HepG2 (cell line): ENCODE results near the gene CACNG7. TPM values are rescaled to one million over a fixed set of nuclear protein-coding genes. Genes with fewer than 3 reads are reported as not detected.

Source experiments
- CREM ChIP-seq, 2 experiments: sonication (generic) in 1 of 2; formaldehyde crosslinking in 1 of 2; IDR thresholded peaks; 2 replicates each; pipeline versions ENCODE4 v1.4.0 to v1.6.1; 2016 to 2020; ENCODE audit warnings: antibody characterized with exemption in 1 of 2, mild to moderate bottlenecking in 1 of 2, missing genetic modification reagents in 1 of 2
- HDAC6 ChIP-seq: fragments of 200-600 bp; sonication (generic); IDR thresholded peaks from 2 replicates; pipeline ENCODE4 v1.7.0; 2017; ENCODE audit warnings: mild to moderate bottlenecking, antibody characterized with exemption, low read length, low read depth
- PRMT3 ChIP-seq: sonication (generic); formaldehyde crosslinking; IDR thresholded peaks from 2 replicates; pipeline ENCODE4 v1.8.1; 2022; ENCODE audit warnings: low read depth, mild to moderate bottlenecking, moderate library complexity, missing genetic modification reagents, borderline replicate concordance
- SKI ChIP-seq: fragments of 450-650 bp; IDR thresholded peaks from one replicate; pipeline ENCODE4 v1.6.1; 2018; ENCODE audit warnings: mild to moderate bottlenecking; ENCODE audit not compliant: partially characterized antibody
- ZFP91 ChIP-seq: sonication (generic); formaldehyde crosslinking; IDR thresholded peaks from 2 replicates; pipeline ENCODE4 v1.9.0; 2022; ENCODE audit warnings: missing genetic modification reagents, mild to moderate bottlenecking, borderline replicate concordance
- ZNF138 ChIP-seq: sonication (generic); formaldehyde crosslinking; IDR thresholded peaks from 2 replicates; pipeline ENCODE4 v1.5.0; 2020; ENCODE audit warnings: mild to moderate bottlenecking, low read depth, missing genetic modification reagents
- ZNF264 ChIP-seq: sonication (generic); formaldehyde crosslinking; IDR thresholded peaks from 2 replicates; pipeline ENCODE4 v1.4.0; 2020; ENCODE audit warnings: missing genetic modification reagents
- ZNF430 ChIP-seq: sonication (generic); formaldehyde crosslinking; IDR thresholded peaks from 2 replicates; pipeline ENCODE4 v1.9.0; 2021; ENCODE audit warnings: mild to moderate bottlenecking, missing genetic modification reagents
- ZNF556 ChIP-seq: sonication (generic); formaldehyde crosslinking; IDR thresholded peaks from 2 replicates; pipeline ENCODE4 v1.4.0; 2020; ENCODE audit warnings: mild to moderate bottlenecking, missing genetic modification reagents, borderline replicate concordance
- ZNF580 ChIP-seq: IDR thresholded peaks from 2 replicates; pipeline ENCODE4 v1.6.1; 2016; ENCODE audit warnings: low read depth, borderline replicate concordance
- polyA plus RNA-seq, 8 experiments: library from polyadenylated mRNA; depleted of rRNA in 3 of 8; stranded (reverse) in 7 of 8; unstranded in 1 of 8; fragments of >200 nt; fragmentation: Illumina TruSeq in 4 of 8; extraction: Trizol in 4 of 8; gene quantifications; 2 replicates each; pipeline versions ENCODE4 v1.2.1 to v1.2.3, GENCODE V29; 2011 to 2016; ENCODE audit warnings: low read depth in 4 of 8, missing spikeins in 1 of 8, mixed read lengths in 1 of 8; ENCODE audit not compliant: insufficient read depth in 1 of 8
- total RNA-seq, 5 experiments: library from RNA; depleted of rRNA; stranded (reverse); fragments of >200 nt; fragmentation: Illumina TruSeq; extraction: Trizol; gene quantifications; 2 replicates each; pipeline ENCODE4 v1.2.3, GENCODE V29; 2016; ENCODE audit warnings: low read depth in 1 of 5
- TF ChIP-seq, protein P1 (sequence below): sonication (generic); formaldehyde crosslinking; IDR thresholded peaks from 2 replicates; pipeline ENCODE4 v1.4.0; 2020; ENCODE audit warnings: mild to moderate bottlenecking, missing genetic modification reagents
- TF ChIP-seq, protein P2 (sequence below): IDR thresholded peaks from 2 replicates; pipeline ENCODE4 v1.6.1; 2016; ENCODE audit warnings: missing genetic modification reagents, missing compliant biosample characterization
- TF ChIP-seq, protein P3 (sequence below): sonication (generic); formaldehyde crosslinking; IDR thresholded peaks from 2 replicates; pipeline ENCODE4 v1.4.0; 2020; ENCODE audit warnings: mild to moderate bottlenecking, missing genetic modification reagents

CACNG7 gene
- total and polyA plus RNA-seq, 2 of the 13 experiments (the other 11 are each of a cell fraction or from before 2014, with no cell fraction given), result not detected

DNA sequence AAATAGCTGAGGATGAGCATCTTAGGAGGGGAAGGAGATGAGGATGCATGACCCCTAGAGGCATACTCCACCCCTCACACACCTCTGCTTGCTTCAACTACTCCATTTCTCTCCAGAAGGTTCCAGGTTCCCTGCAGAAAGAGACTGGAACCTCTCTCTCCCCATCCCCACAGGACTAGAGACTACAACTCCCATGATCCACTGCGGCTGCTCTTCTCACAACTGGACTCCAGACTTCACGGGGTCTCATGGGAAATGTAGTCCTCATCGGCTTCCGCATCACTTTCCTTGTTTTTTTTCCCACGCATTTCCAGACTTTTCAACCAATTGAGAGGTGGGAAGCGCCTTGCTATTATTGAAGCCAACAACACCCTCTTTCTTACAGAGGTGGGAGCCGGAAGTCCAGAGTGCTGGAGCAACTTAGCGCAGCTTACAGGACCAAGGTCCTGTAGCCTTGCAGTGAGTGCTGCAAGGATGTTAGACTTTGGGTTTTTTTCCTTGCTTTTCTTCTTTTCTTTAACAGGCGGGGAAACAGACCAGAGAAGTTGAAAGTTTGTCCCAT is 68.4 kb downstream of the CACNG7 start (continued):
- TF ChIP-seq, protein P1, sequence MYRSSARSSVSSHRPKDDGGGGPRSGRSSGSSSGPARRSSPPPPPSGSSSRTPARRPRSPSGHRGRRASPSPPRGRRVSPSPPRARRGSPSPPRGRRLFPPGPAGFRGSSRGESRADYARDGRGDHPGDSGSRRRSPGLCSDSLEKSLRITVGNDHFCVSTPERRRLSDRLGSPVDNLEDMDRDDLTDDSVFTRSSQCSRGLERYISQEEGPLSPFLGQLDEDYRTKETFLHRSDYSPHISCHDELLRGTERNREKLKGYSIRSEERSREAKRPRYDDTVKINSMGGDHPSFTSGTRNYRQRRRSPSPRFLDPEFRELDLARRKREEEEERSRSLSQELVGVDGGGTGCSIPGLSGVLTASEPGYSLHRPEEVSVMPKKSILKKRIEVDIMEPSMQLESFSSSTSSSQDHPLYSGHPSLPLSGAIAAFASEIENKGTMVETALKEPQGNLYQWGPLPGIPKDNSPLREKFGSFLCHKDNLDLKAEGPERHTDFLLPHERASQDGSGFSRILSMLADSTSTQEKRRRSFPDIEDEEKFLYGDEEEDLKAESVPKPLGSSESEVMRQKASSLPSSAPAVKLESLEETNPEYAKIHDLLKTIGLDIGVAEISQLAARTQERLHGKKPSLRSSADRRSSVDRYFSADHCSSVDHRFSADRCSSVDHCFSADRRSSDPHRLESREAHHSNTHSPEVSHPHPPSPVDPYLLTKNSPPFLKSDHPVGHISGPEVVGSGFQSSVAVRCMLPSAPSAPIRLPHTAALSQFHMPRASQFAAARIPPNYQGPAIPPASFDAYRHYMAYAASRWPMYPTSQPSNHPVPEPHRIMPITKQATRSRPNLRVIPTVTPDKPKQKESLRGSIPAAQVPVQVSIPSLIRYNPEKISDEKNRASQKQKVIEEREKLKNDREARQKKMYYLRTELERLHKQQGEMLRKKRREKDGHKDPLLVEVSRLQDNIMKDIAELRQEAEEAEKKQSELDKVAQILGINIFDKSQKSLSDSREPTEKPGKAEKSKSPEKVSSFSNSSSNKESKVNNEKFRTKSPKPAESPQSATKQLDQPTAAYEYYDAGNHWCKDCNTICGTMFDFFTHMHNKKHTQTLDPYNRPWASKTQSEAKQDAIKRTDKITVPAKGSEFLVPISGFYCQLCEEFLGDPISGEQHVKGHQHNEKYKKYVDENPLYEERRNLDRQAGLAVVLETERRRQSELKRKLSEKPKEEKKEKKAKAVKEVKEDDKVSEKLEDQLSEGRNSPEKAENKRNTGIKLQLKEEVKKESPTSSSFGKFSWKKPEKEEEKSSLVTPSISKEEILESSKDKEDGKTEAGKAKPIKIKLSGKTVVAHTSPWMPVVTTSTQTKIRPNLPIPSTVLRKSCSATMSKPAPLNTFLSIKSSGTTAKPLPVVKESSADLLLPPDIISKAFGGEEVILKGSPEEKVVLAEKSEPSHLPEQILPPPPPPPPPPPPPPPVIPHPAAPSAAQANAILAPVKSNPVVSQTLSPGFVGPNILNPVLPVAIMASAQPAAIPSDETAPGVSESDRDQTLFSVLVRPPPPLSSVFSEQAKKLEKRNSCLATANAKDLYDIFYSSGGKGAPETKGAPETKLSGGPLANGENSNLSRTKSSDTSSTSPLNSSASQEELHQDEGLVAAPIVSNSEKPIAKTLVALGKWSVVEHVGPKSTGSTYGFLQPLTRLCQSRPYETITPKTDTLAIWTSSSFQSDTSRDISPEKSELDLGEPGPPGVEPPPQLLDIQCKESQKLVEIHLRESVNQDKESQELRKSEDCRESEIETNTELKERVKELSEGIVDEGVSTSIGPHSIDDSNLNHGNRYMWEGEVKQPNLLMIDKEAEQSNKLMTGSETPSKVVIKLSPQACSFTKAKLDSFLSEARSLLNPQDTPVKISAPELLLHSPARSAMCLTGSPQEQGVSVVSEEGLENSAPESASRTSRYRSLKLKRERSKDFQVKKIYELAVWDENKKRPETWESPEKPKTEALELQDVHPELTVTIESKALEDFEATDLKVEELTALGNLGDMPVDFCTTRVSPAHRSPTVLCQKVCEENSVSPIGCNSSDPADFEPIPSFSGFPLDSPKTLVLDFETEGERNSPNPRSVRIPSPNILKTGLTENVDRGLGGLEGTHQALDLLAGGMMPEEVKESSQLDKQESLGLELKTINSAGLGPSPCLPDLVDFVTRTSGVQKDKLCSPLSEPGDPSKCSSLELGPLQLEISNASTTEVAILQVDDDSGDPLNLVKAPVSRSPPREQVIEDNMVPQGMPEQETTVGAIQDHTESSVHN (CRISPR knock-in tag), result no peak
- TF ChIP-seq ZNF430 (CRISPR knock-in tag), result no peak
- no peak for TF ChIP-seq ZNF580
- no peak for TF ChIP-seq SKI
- no peak for TF ChIP-seq PRMT3 (CRISPR knock-in tag)
- no peak for TF ChIP-seq ZFP91
- TF ChIP-seq ZNF264 (CRISPR knock-in tag), result no peak
- TF ChIP-seq HDAC6, result no peak
- TF ChIP-seq, protein P2, sequence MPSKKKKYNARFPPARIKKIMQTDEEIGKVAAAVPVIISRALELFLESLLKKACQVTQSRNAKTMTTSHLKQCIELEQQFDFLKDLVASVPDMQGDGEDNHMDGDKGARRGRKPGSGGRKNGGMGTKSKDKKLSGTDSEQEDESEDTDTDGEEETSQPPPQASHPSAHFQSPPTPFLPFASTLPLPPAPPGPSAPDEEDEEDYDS (CRISPR knock-in tag), result no peak
- TF ChIP-seq, protein P3, sequence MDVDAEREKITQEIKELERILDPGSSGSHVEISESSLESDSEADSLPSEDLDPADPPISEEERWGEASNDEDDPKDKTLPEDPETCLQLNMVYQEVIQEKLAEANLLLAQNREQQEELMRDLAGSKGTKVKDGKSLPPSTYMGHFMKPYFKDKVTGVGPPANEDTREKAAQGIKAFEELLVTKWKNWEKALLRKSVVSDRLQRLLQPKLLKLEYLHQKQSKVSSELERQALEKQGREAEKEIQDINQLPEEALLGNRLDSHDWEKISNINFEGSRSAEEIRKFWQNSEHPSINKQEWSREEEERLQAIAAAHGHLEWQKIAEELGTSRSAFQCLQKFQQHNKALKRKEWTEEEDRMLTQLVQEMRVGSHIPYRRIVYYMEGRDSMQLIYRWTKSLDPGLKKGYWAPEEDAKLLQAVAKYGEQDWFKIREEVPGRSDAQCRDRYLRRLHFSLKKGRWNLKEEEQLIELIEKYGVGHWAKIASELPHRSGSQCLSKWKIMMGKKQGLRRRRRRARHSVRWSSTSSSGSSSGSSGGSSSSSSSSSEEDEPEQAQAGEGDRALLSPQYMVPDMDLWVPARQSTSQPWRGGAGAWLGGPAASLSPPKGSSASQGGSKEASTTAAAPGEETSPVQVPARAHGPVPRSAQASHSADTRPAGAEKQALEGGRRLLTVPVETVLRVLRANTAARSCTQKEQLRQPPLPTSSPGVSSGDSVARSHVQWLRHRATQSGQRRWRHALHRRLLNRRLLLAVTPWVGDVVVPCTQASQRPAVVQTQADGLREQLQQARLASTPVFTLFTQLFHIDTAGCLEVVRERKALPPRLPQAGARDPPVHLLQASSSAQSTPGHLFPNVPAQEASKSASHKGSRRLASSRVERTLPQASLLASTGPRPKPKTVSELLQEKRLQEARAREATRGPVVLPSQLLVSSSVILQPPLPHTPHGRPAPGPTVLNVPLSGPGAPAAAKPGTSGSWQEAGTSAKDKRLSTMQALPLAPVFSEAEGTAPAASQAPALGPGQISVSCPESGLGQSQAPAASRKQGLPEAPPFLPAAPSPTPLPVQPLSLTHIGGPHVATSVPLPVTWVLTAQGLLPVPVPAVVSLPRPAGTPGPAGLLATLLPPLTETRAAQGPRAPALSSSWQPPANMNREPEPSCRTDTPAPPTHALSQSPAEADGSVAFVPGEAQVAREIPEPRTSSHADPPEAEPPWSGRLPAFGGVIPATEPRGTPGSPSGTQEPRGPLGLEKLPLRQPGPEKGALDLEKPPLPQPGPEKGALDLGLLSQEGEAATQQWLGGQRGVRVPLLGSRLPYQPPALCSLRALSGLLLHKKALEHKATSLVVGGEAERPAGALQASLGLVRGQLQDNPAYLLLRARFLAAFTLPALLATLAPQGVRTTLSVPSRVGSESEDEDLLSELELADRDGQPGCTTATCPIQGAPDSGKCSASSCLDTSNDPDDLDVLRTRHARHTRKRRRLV (CRISPR knock-in tag), result no peak
- no peak for TF ChIP-seq ZNF556 (CRISPR knock-in tag)
- no peak for TF ChIP-seq ZNF138
- TF ChIP-seq CREM (IDR thresholded peaks at IDR 0.05), result peak; percentile 89
- no peak for TF ChIP-seq CREM (CRISPR knock-in tag; IDR thresholded peaks at IDR 0.05)
